OCI-LY1 (cell line): ENCODE results near the gene DRD2.

Experiments used
- H2AFZ ChIP-seq: fragments of 200-600 bp; sonication (generic), shearing (Covaris generic); 2 replicates; pipeline ENCODE4 v1.6.0; 2014; ENCODE audit warnings: antibody characterized with exemption, mild to moderate bottlenecking, low read length
- H3F3A ChIP-seq: fragments of 200-600 bp; sonication (generic), shearing (Covaris generic); 2 replicates; pipeline ENCODE4 v1.6.0; 2014; ENCODE audit warnings: mild to moderate bottlenecking, antibody characterized with exemption, low read length, moderate library complexity; ENCODE audit not compliant: insufficient read depth
- H3K27ac ChIP-seq: fragments of 200-600 bp; sonication (generic); 2 replicates; pipeline ENCODE4 v1.5.1; 2014; ENCODE audit warnings: low read length, mixed run types, mild to moderate bottlenecking, low read depth; ENCODE audit not compliant: poor library complexity, severe bottlenecking
- H3K27me3 ChIP-seq: fragments of 200-600 bp; sonication (generic); 2 replicates; pipeline ENCODE4 v1.6.0; 2014; ENCODE audit warnings: antibody characterized with exemption, mild to moderate bottlenecking, low read length, moderate library complexity; ENCODE audit not compliant: insufficient read depth
- H3K36me3 ChIP-seq: fragments of 200-600 bp; sonication (generic); 2 replicates; pipeline ENCODE4 v1.6.1; 2014; ENCODE audit warnings: mild to moderate bottlenecking, antibody characterized with exemption, low read length, moderate library complexity, mixed read lengths; ENCODE audit not compliant: insufficient read depth
- H3K4me1 ChIP-seq: fragments of 200-600 bp; sonication (generic); 2 replicates; pipeline ENCODE4 v1.5.1; 2014; ENCODE audit warnings: mild to moderate bottlenecking, low read length, moderate library complexity; ENCODE audit not compliant: insufficient read depth, severe bottlenecking
- H3K4me2 ChIP-seq: fragments of 200-600 bp; sonication (generic), shearing (Covaris generic); 2 replicates; pipeline ENCODE4 v1.6.1; 2014; ENCODE audit warnings: low read length
- H3K4me3 ChIP-seq: fragments of 200-600 bp; sonication (generic); 2 replicates; pipeline ENCODE4 v1.5.1; 2014; ENCODE audit warnings: low read length, low read depth, mild to moderate bottlenecking, mixed read lengths; ENCODE audit not compliant: poor library complexity, severe bottlenecking
- H3K79me2 ChIP-seq: fragments of 200-600 bp; shearing (Covaris generic); 2 replicates; pipeline ENCODE4 v1.6.1; 2016; ENCODE audit warnings: mixed run types, low read length, mixed read lengths; ENCODE audit not compliant: insufficient read depth
- H3K9ac ChIP-seq: fragments of 200-600 bp; sonication (generic), shearing (Covaris generic); 2 replicates; pipeline ENCODE4 v1.6.1; 2014; ENCODE audit warnings: mild to moderate bottlenecking, low read length, mixed read lengths
- H3K9me2 ChIP-seq: fragments of 200-600 bp; sonication (generic), shearing (Covaris generic); 2 replicates; pipeline ENCODE4 v1.6.1; 2014; ENCODE audit warnings: low read depth, mild to moderate bottlenecking, low read length, mixed read lengths
- H3K9me3 ChIP-seq: fragments of 200-600 bp; shearing (Covaris generic); 2 replicates; pipeline ENCODE4 v1.6.1; 2014; ENCODE audit warnings: low read length, mixed read lengths
- H4K20me1 ChIP-seq: fragments of 200-600 bp; sonication (generic), shearing (Covaris generic); 2 replicates; pipeline ENCODE4 v1.6.0; 2016; ENCODE audit warnings: mild to moderate bottlenecking, low read length; ENCODE audit not compliant: insufficient read depth
- EZH2 ChIP-seq: fragments of 200-600 bp; sonication (generic), shearing (Covaris generic); IDR thresholded peaks from 2 replicates; pipeline ENCODE4 v1.8.0; 2017; ENCODE audit warnings: borderline replicate concordance, mixed run types, mild to moderate bottlenecking, antibody characterized with exemption, low read length, moderate library complexity, mixed read lengths
- TF ChIP-seq, protein P1 (sequence below): fragments of 200-600 bp; sonication (generic), shearing (Covaris generic); IDR thresholded peaks from 2 replicates; pipeline ENCODE4 v1.5.1; 2017; ENCODE audit warnings: mild to moderate bottlenecking, antibody characterized with exemption, low read length, moderate library complexity, mixed read lengths

Gene DRD2

GRCh38 chr11:113514856-113515255, 39.7 kb upstream of the DRD2 start:
- Histone ChIP-seq H3K79me2 (no peaks in the 10 kb centered on the region), H3K4me3 (no peak overlapping the region), H3K4me2 (no peak overlapping the region), H3K27ac (no peak overlapping the region), H3F3A (no peaks in the 10 kb centered on the region), H3K9me3 (no peaks in the 10 kb centered on the region), H3K27me3 (no peaks in the 10 kb centered on the region), H3K9me2 (no peaks in the 10 kb centered on the region), H3K36me3 (no peaks in the 10 kb centered on the region), H2AFZ (no peak overlapping the region), H3K4me1 (no peaks in the 10 kb centered on the region), H3K9ac (no peak overlapping the region), H4K20me1 (no peaks in the 10 kb centered on the region)
- TF ChIP-seq, protein P1, sequence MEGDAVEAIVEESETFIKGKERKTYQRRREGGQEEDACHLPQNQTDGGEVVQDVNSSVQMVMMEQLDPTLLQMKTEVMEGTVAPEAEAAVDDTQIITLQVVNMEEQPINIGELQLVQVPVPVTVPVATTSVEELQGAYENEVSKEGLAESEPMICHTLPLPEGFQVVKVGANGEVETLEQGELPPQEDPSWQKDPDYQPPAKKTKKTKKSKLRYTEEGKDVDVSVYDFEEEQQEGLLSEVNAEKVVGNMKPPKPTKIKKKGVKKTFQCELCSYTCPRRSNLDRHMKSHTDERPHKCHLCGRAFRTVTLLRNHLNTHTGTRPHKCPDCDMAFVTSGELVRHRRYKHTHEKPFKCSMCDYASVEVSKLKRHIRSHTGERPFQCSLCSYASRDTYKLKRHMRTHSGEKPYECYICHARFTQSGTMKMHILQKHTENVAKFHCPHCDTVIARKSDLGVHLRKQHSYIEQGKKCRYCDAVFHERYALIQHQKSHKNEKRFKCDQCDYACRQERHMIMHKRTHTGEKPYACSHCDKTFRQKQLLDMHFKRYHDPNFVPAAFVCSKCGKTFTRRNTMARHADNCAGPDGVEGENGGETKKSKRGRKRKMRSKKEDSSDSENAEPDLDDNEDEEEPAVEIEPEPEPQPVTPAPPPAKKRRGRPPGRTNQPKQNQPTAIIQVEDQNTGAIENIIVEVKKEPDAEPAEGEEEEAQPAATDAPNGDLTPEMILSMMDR: no peak
- no peak for TF ChIP-seq EZH2

DNA sequence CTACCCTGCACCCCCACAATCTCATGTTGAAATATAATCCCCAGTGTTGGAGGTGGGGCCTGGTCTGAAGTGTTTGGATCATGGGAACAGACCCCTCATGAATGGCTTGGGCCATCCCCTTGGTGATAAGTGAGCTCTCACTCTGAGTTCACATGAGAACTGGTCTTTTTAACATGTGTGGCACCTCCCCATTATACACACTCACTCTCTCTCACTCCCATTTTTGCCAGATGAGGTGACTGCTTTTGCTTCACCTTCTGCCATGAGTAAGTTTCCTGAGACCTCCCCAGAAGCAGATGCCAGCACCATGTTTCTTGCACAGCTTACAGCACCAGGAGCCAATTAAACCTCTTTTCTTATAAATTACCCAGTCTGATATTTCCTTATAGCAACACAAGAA, 32.1 kb upstream of the DRD2 start:
- H3F3A ChIP-seq: no peaks in the 10 kb centered on the region
- H3K4me2 ChIP-seq: no peak overlapping the region
- H3K27me3 ChIP-seq: no peaks in the 10 kb centered on the region
- no peak for TF ChIP-seq EZH2
- TF ChIP-seq, protein P1: no peak
- H3K4me1 ChIP-seq: no peaks in the 10 kb centered on the region
- no peak overlapping the region for H3K9ac ChIP-seq
- H3K27ac ChIP-seq: no peak overlapping the region
- no peaks in the 10 kb centered on the region for H3K9me3 ChIP-seq
- no peaks in the 10 kb centered on the region for H3K36me3 ChIP-seq
- no peaks in the 10 kb centered on the region for H4K20me1 ChIP-seq
- H3K9me2 ChIP-seq: no peaks in the 10 kb centered on the region
- no peak overlapping the region for H2AFZ ChIP-seq
- no peak overlapping the region for H3K4me3 ChIP-seq
- no peaks in the 10 kb centered on the region for H3K79me2 ChIP-seq

GRCh38 chr11:113506893-113507292, 31.7 kb upstream of the DRD2 start:
- H3K27ac ChIP-seq: no peak overlapping the region
- no peaks in the 10 kb centered on the region for H3K79me2 ChIP-seq
- no peaks in the 10 kb centered on the region for H3K27me3 ChIP-seq
- H4K20me1 ChIP-seq: no peaks in the 10 kb centered on the region
- no peaks in the 10 kb centered on the region for H3F3A ChIP-seq
- H3K4me1 ChIP-seq: no peaks in the 10 kb centered on the region
- H3K4me3 ChIP-seq: no peak overlapping the region
- H3K9me2 ChIP-seq: no peaks in the 10 kb centered on the region
- no peaks in the 10 kb centered on the region for H3K36me3 ChIP-seq
- H3K9me3 ChIP-seq: no peaks in the 10 kb centered on the region
- no peak overlapping the region for H2AFZ ChIP-seq
- no peak overlapping the region for H3K9ac ChIP-seq
- no peak overlapping the region for H3K4me2 ChIP-seq
- TF ChIP-seq EZH2: no peak
- TF ChIP-seq, protein P1: no peak
